Upper lobe of left lung (tissue), 4 donors: Measurements from ENCODE around the gene ZZZ3.

Source experiments
- POLR2A ChIP-seq, 4 donors: fragments of 450-650 bp; IDR thresholded peaks; one replicate each; pipeline ENCODE4 v1.5.1; 2016 to 2017; ENCODE audit warnings: antibody characterized with exemption in 4 of 4, mild to moderate bottlenecking in 2 of 4
- TF ChIP-seq, protein P1 (sequence below), 6 experiments: fragments of 450-650 bp in 4 of 6; fragments of 200-600 bp in 2 of 6; sonication (generic) in 2 of 6; IDR thresholded peaks; one replicate each; pipeline ENCODE4 v1.5.1; 2016 to 2019; ENCODE audit warnings: antibody characterized with exemption in 6 of 6

DNA sequence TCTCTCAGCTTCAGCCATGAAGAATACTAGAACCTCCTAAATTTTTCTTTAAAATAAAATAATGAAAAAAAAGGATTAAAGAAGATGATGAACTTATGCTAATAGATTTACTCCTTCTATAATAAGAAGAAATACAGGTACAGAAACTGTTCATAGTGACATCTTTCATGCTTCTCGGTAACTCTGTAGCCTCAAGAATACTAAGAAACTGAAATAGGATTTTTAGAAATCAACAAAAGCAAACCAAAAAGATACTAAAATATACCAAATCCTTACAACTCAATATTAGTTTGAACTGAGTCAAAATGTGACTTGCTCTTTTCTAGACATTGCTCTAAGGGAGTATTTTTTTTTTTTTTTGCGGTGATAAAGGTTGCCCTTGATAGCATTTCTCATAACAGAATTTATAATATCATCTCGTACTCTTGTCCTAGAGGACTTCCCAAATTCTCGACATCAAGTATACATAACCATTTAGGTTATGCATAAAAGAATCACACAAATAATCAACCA lies 42.8 kb downstream of the ZZZ3 start:
- no peak for TF ChIP-seq POLR2A (IDR thresholded peaks at IDR 0.05)
- TF ChIP-seq, protein P1, sequence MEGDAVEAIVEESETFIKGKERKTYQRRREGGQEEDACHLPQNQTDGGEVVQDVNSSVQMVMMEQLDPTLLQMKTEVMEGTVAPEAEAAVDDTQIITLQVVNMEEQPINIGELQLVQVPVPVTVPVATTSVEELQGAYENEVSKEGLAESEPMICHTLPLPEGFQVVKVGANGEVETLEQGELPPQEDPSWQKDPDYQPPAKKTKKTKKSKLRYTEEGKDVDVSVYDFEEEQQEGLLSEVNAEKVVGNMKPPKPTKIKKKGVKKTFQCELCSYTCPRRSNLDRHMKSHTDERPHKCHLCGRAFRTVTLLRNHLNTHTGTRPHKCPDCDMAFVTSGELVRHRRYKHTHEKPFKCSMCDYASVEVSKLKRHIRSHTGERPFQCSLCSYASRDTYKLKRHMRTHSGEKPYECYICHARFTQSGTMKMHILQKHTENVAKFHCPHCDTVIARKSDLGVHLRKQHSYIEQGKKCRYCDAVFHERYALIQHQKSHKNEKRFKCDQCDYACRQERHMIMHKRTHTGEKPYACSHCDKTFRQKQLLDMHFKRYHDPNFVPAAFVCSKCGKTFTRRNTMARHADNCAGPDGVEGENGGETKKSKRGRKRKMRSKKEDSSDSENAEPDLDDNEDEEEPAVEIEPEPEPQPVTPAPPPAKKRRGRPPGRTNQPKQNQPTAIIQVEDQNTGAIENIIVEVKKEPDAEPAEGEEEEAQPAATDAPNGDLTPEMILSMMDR (IDR thresholded peaks at IDR 0.05), result no peak
